Upper lobe of left lung (tissue), 6 donors: ENCODE data around the gene SSX4. TPM values are rescaled to one million over a fixed set of nuclear protein-coding genes. Genes with fewer than 3 reads are reported as not detected.
"Not testable (repeated sequence)": the region's sequence is repeated elsewhere in the genome, so short reads cannot be mapped to it uniquely, and the experiment has no call there.

Experiments
- ATAC-seq, 2 donors: fragments of 200-7000 bp; cut with Tn5 transposase; one replicate each; pipeline ENCODE4 v1.9.1; 2022; ENCODE audit warnings: mild to moderate bottlenecking in 2 of 2, moderate library complexity in 2 of 2; ENCODE audit not compliant: low FRiP score in 2 of 2
- DNase-seq, 2 donors: peaks; one replicate each; pipeline ENCODE4 v3.0.0-alpha.2; 2019 to 2020
- H3K27ac ChIP-seq, 4 donors: fragments of 200-600 bp; sonication (generic); one replicate each; pipeline ENCODE4 v1.5.1; 2016 to 2019
- H3K27me3 ChIP-seq, 4 donors: fragments of 200-600 bp; sonication (generic); one replicate each; pipeline ENCODE4 v1.5.1; 2017 to 2019
- H3K36me3 ChIP-seq, 4 donors: fragments of 200-600 bp; sonication (generic); one replicate each; pipeline ENCODE4 v1.5.1; 2016 to 2019
- H3K4me1 ChIP-seq, 4 donors: fragments of 200-600 bp; sonication (generic); one replicate each; pipeline ENCODE4 v1.5.1; 2018 to 2019
- H3K4me3 ChIP-seq, 4 donors: fragments of 200-600 bp; sonication (generic); one replicate each; pipeline ENCODE4 v1.5.1; 2017 to 2019; ENCODE audit warnings: mild to moderate bottlenecking in 2 of 4, moderate library complexity in 1 of 4
- H3K9me3 ChIP-seq, 4 donors: fragments of 200-600 bp; sonication (generic); one replicate each; pipeline ENCODE4 v1.5.1; 2018 to 2019
- CTCF ChIP-seq, 6 experiments: fragments of 450-650 bp in 4 of 6; fragments of 200-600 bp in 2 of 6; sonication (generic) in 2 of 6; IDR thresholded peaks; one replicate each; pipeline ENCODE4 v1.5.1; 2016 to 2019; ENCODE audit warnings: antibody characterized with exemption in 6 of 6
- EP300 ChIP-seq, 4 donors: sonication (generic); formaldehyde crosslinking; IDR thresholded peaks; one replicate each; pipeline ENCODE4 v1.5.1; 2017; ENCODE audit warnings: antibody characterized with exemption in 4 of 4, control low read depth in 2 of 4
- POLR2A ChIP-seq, 4 donors: fragments of 450-650 bp; IDR thresholded peaks; one replicate each; pipeline ENCODE4 v1.5.1; 2016 to 2017; ENCODE audit warnings: antibody characterized with exemption in 4 of 4, mild to moderate bottlenecking in 2 of 4
- POLR2AphosphoS5 ChIP-seq, 2 donors: sonication (generic); formaldehyde crosslinking; IDR thresholded peaks; one replicate each; pipeline ENCODE4 v1.5.1; 2017; ENCODE audit warnings: antibody characterized with exemption in 2 of 2
- WGBS, 2 donors: methylation state at CpG; one replicate each; pipeline ENCODE4 v1.1.5; 2017 to 2018; 5-methylcytosine and 5-hydroxymethylcytosine counted together
- total RNA-seq, 6 donors: library from RNA; depleted of rRNA in 4 of 6; stranded (reverse); fragments of >200 nt in 4 of 6; gene quantifications; one replicate each; pipeline versions ENCODE4 v1.1.0 to v1.2.1, GENCODE V29; 2016 to 2021
- donor health status: DM: no; HTN: no; CAD: no; lungs with moderate emphysema.
- donor health status: DM: no; HTN: yes; CAD: no; lungs with severe emphysema.

SSX4 gene
- not detected for total RNA-seq

- DNase-seq, ATAC-seq, H3K27ac ChIP-seq, H3K4me3 ChIP-seq, H3K4me1 ChIP-seq, H3K36me3 ChIP-seq, H3K27me3 ChIP-seq, H3K9me3 ChIP-seq: not testable (repeated sequence)
- WGBS, 2 donors: no CpG with 5 or more reads among the region's 16 CpGs
Measured at GRCh38 chrX:48383239-48383638, at the start of gene SSX4. Gene SSX4, plus strand, starts transcription at chrX:48383539. Its CDS starts 515 bp downstream, at chrX:48384054.

- not testable (repeated sequence) for H3K27me3 ChIP-seq, H3K4me3 ChIP-seq, H3K9me3 ChIP-seq, H3K36me3 ChIP-seq, H3K27ac ChIP-seq, H3K4me1 ChIP-seq, ATAC-seq, DNase-seq
- 31 to 55% methylated on average over 7 to 8 of the region's 8 CpGs for WGBS, 2 donors
Measured at GRCh38 chrX:48346059-48346458, 37.3 kb upstream of the SSX4 start.

GRCh38 chrX:48356315-48357094, 26.8 kb upstream of the SSX4 start, which contains the start of gene SSX3:
Gene SSX3, minus strand, starts transcription at chrX:48356703. Its CDS starts 1,454 bp downstream, at chrX:48355249.
- not testable (repeated sequence) for DNase-seq, H3K27ac ChIP-seq, H3K36me3 ChIP-seq, H3K4me3 ChIP-seq, ATAC-seq, H3K27me3 ChIP-seq, H3K4me1 ChIP-seq, H3K9me3 ChIP-seq
- WGBS, 2 donors: 88 to 95% methylated on average over 15 to 19 of the region's 19 CpGs

GRCh38 chrX:48357681-48358080, 25.7 kb upstream of the SSX4 start:
- Histone ChIP-seq H3K27me3 (no peaks in the 10 kb centered on the region), H3K27ac (no peak overlapping the region), H3K4me3 (no peak overlapping the region), H3K36me3 (no peaks in the 10 kb centered on the region), H3K9me3 (no peaks in the 10 kb centered on the region), H3K4me1 (no peaks in the 10 kb centered on the region)
- no peak for TF ChIP-seq CTCF (IDR thresholded peaks at IDR 0.05)
- no peak for TF ChIP-seq POLR2AphosphoS5 (IDR thresholded peaks at IDR 0.05)
- TF ChIP-seq POLR2A (IDR thresholded peaks at IDR 0.05): no peak
- no peak for TF ChIP-seq EP300 (IDR thresholded peaks at IDR 0.05)
- ATAC-seq (no peak), DNase-seq (no peak)
- WGBS, 2 donors: 90 to 97% methylated on average over 6 to 8 of the region's 8 CpGs

GRCh38 chrX:48359281-48359680, 24.1 kb upstream of the SSX4 start:
- H3K4me1 ChIP-seq, H3K27ac ChIP-seq, H3K36me3 ChIP-seq, DNase-seq, H3K27me3 ChIP-seq, ATAC-seq, H3K4me3 ChIP-seq, H3K9me3 ChIP-seq: not testable (repeated sequence)
- WGBS, 2 donors: 67 to 73% methylated on average over 4 to 6 of the region's 6 CpGs

- not testable (repeated sequence) for ATAC-seq, H3K36me3 ChIP-seq, H3K27ac ChIP-seq, DNase-seq, H3K4me1 ChIP-seq, H3K9me3 ChIP-seq, H3K4me3 ChIP-seq, H3K27me3 ChIP-seq
- no CpG with 5 or more reads among the region's 12 CpGs for WGBS, 2 donors
Measured at GRCh38 chrX:48367717-48368408, 15.5 kb upstream of the SSX4 start.

GRCh38 chrX:48370408-48370807, 12.9 kb upstream of the SSX4 start:
- not testable (repeated sequence) for DNase-seq, H3K4me1 ChIP-seq, ATAC-seq

GRCh38 chrX:48396931-48397330, 13.6 kb downstream of the SSX4 start:
- not testable (repeated sequence) for H3K4me1 ChIP-seq, H3K9me3 ChIP-seq, ATAC-seq, H3K4me3 ChIP-seq, DNase-seq, H3K36me3 ChIP-seq, H3K27ac ChIP-seq, H3K27me3 ChIP-seq
- WGBS, 2 donors: 55 to 87% methylated on average over 2 of the region's 2 CpGs

More at GRCh38 chrX:48370408-48370807, 12.9 kb upstream of the SSX4 start:
- H3K4me3 ChIP-seq, H3K36me3 ChIP-seq, H3K27ac ChIP-seq, H3K27me3 ChIP-seq, H3K9me3 ChIP-seq: not testable (repeated sequence)
- no CpG with 5 or more reads among the region's 8 CpGs for WGBS, 2 donors

GRCh38 chrX:48397825-48398224, 14.5 kb downstream of the SSX4 start:
- not testable (repeated sequence) for H3K9me3 ChIP-seq, H3K27ac ChIP-seq, ATAC-seq, H3K27me3 ChIP-seq, H3K4me1 ChIP-seq, H3K4me3 ChIP-seq, H3K36me3 ChIP-seq, DNase-seq
- WGBS, 2 donors: 0 to 35% methylated on average over 1 of the region's 1 CpG

- not testable (repeated sequence) for H3K27ac ChIP-seq, H3K4me1 ChIP-seq, ATAC-seq, H3K9me3 ChIP-seq, DNase-seq, H3K36me3 ChIP-seq, H3K4me3 ChIP-seq, H3K27me3 ChIP-seq
- no CpG with 5 or more reads among the region's 15 CpGs for whole genome bisulfite sequencing, 2 donors
Measured at GRCh38 chrX:48411860-48412259, 28.5 kb downstream of the SSX4 start, which contains the start of gene SSX4B. Gene SSX4B, minus strand, starts transcription at chrX:48411960. Its CDS starts 588 bp downstream, at chrX:48411372.

- H3K36me3 ChIP-seq, DNase-seq, H3K27ac ChIP-seq, ATAC-seq, H3K4me3 ChIP-seq, H3K4me1 ChIP-seq, H3K9me3 ChIP-seq, H3K27me3 ChIP-seq: not testable (repeated sequence)
- no CpG with 5 or more reads among the region's 12 CpGs for WGBS, 2 donors
Measured at GRCh38 chrX:48427027-48427716, 43.8 kb downstream of the SSX4 start.
